ENCODE measurements around the gene ATG12.

- TF ChIP-seq CHD2 (IDR thresholded peaks at IDR 0.05; ENCODE audit: low read length, partially characterized antibody) (no peak), CTCF (IDR thresholded peaks at IDR 0.05) (no peak), USF1 (IDR thresholded peaks at IDR 0.05; ENCODE audit: borderline replicate concordance, low read depth) (no peak), MEF2A (IDR thresholded peaks at IDR 0.05; ENCODE audit: borderline replicate concordance, low read depth) (no peak), FOXJ3 (CRISPR knock-in tag; IDR thresholded peaks at IDR 0.05) (no peak), YY1 (IDR thresholded peaks at IDR 0.05; ENCODE audit: low read depth) (no peak)
Observed at GRCh38 chr5:115843444-115844130, 2.2 kb upstream of the ATG12 start.

All from SK-N-SH (cell line).